ENCODE measurements around the gene ETDC.
"Not testable (repeated sequence)": the region's sequence is repeated elsewhere in the genome, so short reads cannot be mapped to it uniquely, and the experiment has no call there.

The ETDC gene

DNA sequence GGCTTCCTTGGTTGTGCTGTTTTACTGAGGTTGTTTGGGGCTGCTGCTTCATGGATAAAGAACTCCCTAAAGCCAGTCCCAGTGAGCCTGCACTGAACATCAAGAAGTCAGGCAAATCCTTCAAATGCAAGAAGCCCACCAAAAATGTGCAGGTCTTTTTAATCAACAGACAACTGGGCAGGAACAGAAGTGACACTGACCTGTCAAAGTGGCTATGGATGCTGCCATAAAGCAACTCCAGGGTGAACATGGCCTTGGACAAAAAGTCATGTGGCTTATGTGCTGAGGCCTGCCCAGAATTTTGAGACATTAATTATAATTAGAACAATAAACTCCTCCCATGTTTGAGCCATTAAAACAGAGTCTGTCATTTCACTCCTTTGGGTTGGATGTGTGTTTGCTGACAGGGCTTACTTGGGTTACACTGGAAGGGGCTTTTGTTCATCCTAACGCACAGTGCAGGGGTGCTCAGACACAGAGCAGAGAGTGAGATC lies at the start of gene ETDC:
ETDC (plus strand) TSS at position 51 of the 494 bp plus-strand sequence; CDS start at position 51, 0 bp downstream.
- no peak for DNase-seq (ENCODE audit: low read depth)

DNA sequence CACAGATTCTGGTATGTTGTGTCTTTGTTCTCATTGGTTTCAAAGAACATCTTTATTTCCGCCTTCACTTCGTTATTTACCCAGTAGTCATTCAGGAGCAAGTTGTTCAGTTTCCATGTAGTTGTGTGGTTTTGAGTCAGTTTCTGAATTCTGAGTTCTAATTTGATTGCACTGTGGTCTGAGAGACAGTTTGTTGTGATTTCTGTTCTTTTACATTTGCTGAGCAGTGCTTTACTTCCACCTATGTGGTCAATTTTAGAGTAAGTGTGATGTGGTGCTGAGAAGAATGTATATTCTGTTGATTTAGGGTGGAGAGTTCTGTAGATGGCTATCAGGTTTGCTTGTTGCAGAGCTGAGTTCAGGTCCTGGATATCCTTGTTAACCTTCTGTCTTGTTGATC lies 48.3 kb upstream of the ETDC start:
- DNase-seq (ENCODE audit: low read depth) = not testable (repeated sequence)

DNA sequence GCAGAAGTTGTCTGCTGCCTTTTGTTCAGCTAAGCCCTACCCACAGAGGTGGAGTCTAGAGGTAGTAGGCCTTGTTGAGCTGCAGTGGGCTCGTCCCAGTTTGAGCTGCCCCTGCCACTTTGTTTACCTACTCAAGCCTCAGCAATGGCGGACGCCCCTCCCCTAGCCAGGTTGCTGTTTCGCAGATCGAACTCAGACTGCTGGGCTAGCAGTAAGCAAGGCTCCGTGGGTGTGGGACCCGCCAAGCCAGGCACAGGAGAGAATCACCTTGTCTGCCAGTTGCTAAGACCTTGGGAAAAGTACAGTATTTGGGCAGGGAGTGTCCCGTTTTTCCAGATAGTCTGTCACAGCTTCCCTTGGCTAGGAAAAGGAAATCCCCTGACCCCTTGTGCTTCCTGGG lies 45.9 kb upstream of the ETDC start:
- DNase-seq (ENCODE audit: low read depth) = not testable (repeated sequence)

DNA sequence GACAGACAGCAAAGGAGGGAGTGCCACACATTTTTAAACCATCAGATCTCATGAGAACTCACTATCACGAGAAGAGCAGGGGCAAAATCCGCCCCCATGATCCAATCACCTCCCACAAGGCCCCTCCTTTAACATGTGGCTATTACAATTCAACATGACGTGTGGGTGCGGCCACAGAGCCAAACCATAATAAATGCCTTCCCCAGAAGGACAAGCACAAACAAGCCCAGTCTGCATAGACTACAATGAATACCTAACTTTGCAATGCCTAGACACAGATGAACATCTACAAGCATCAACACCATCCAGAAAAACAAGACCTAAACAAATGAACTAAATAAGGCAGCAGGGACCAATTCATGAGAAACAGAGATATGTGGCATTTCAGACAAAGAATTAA lies 45.1 kb upstream of the ETDC start:
- no peak for DNase-seq (ENCODE audit: low read depth)

DNA sequence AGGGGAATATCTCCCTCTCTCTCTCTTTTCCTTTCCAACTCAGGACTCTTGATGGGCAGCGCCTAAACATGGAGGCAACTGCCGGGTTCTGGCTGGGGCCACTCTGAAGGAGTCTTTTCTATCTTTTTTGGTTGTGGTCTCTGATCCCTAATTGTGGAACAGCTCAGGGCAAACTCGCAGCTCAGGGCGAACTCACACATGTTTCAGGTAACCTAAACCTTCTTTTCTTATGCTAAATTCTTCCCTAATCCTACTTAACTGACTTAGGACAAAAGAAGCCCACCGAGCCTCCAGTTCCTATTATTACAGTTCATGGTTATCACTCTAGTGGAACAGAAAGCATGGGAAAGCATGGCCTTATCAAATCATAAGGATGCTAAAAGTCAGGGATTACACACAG lies 36.1 kb upstream of the ETDC start:
- DNase-seq (ENCODE audit: low read depth) = no peak

DNA sequence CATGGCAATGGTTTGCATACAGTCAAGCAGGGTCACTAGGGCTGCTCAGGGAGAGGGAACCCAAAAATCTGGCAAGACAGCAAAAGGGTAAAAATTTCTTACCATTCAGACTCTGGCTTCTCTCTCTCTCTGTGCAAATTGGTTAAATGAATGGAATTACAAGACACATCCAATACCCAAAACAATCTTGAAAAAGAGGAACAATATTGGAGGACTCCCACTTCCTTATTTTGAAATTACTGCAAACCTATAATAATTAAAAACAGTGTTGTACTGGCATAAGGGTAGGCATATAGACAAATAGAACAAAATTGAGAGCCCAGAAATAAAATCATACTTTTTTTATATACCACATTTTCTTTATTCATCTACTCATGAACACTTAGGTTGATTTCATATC lies 33.3 kb upstream of the ETDC start:
- DNase-seq (ENCODE audit: low read depth) = no peak

DNA sequence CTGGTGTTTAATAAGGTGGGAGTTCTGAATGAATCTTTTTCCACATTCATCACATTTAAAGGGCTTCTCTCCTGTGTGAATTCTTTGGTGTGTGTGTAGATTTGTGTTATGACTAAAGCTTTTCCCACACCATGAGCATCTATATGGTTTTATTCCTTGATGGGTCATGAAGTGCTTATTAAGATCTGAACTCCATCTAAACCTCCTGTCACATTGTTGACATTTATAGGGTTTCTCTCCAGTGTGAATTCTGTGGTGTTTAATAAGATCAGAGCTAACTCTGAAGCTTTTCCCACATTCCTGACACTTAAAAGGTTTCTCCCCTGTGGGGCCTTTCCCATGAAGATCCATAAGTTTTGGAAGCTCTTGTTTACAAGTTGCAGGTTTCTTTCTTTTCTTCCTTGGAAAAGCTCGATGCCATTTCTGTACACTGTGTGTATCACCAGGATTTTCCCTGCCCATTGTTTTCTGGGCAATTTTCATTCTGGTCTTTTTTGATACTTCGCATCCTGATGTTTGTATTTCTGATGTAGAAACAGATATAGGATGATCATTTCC lies 21.9 kb upstream of the ETDC start:
- no peak for DNase-seq (ENCODE audit: low read depth)

DNA sequence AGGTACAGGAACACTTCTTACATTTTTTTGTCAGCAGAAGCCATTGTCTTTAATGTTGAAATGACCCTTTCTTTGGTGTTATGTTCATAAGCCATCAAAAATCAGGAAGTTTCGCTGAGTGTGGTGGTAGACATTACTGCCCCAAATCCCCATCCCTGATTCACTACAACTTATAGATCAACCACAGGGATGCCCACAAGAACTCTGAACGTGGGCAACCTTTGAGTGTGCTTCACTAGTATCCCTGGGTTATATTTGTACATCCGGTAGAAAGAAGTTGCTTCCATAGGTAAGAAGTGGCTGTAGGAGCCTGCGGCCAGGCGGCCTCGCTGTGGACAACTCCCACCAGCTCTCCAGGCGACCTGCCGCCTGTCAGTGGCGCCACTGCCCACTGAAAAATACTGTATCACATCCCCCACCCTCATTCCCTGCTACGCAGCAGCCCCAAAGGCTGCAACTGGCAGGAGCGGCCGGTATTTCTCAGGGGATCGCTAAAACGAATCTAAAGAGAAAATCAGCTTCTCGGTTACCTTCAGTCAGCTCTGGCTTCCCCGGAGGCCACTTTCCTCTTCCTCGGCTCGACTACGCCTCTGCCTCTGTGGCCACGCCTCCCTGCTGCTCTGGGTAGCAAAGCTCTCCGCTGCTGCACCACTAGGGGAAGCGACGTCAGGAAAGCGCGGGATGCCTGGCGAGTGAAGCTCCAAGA lies 13.9 kb upstream of the ETDC start:
- DNase-seq (ENCODE audit: low read depth) = no peak

DNA sequence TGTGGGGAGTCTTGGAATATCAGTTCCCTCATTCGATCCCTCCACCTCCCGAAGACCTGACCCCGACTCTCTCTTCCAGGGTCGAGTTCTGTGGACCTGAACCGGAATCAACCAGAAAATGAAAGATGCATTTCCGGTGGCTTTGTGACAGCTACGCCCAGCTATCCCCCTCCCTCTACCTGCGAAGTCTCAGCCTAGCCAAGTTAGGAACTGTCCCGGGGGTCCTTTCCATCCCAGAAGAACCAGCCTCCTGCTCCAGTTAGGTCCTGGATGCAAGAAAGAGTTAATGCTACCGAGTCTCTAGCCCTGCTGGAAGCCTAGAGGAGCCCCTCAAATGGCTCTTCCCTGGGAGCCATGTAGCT lies 13.4 kb upstream of the ETDC start:
- DNase-seq (ENCODE audit: low read depth) = no peak

DNA sequence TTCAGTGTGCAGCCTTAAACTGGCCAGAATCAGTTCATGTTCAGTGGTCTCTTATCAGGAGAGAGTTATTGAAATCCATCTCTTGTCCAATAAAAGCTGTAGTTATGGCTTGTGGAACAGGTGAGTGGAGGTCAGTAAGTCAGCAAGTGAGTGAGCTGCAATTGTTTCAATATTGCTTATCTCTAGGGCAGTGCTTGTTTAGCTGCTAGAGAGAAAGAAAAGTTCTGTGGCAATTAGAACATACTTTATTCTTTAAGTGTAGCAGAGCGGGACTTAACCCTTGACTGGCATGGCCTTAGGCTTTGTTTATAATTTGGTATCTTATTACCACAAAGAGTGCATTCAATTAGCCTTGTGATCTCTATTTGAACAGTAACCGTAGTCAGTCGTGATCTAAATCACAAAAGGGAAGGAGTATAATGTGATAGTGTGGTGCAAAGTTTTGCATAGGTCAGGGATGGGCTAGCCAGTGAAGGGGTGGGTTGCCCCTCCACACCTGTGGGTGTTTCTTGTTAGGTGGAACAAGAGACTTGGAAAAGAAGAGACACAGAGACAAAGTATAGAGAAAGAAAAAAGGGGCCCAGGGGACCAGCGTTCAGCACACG lies 6.9 kb upstream of the ETDC start:
- no peak for DNase-seq (ENCODE audit: low read depth)

DNA sequence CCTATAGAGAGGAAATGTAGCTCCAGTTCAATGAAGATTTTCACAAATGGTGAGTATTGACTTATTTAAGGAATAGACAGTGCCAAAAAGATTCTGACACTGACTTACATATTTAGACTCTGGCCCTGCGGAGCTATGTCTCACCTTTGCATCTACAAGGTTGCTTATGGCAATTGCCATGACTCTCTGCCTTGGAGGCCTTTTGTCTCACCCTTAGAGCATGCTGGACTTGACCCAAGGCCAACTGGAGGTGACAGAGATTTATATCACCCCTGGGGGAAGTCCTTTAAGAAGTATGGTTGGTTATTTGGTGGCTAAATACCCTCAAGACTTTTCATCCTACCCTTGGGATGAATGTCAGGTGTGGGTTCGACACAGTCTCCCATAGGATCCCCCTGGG lies 4.5 kb upstream of the ETDC start:
- DNase-seq (ENCODE audit: low read depth) = no peak

DNA sequence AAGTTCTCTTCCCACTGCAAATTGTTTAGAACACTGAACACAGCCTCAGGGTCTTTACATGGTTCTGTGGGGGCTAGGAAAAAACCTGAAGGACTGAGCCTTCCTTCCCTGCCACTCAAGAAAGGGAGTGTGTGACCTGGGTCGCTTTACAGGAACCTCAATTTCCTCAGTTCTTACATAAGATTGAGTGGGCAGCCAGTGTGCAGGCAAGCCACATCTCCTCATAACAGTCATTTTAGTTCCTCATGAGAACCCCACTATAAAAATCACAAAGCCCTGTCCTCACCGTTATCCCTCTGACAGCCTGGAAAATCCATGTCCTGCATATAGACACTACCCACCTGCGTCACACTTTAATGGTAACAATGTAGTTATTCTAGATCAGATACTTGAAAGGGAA lies 2.1 kb upstream of the ETDC start:
- no peak for DNase-seq (ENCODE audit: low read depth)

DNA sequence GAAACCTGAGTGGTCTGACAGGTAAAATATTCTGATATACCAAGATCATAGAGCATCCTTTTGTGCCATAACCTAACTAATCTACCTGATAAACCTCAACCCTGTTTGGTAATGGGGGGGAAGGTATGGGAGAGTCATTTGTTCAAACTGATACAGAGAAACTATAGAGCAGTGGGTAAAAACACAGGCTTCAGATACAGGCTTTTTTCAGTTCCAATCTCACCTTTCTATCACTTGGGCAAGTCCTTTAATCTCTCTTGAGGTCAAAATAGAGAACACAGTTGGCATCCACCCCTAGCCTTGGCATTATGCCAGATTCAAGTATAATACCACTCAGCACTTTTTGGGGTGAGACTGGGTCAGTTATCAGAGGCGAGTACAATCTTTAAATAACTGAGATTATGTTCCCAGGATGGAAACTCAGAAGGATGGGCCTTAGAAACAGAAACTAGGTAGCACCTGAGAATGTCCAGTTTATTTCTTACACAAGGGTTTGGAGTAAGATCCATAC lies 880 bp upstream of the ETDC start:
- DNase-seq (ENCODE audit: low read depth) = no peak

DNA sequence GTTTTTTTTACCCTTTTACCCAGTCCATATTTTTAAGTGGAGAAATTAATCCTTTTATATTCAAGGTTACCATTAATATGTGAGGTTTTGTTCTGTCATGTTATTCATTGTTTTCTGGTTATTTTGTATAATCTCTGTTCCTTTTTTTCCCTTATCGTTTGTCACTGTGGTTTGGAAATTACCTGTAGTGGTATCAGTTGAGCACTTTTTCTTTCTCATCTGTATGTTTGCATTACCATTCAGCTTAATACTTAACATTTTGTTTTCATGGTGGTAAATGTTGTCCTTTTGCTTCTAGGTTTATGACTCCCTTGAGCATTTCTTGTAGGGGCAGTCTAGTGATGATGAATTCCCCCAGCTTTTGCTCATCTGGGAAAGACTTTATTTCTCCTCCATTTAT lies 6.6 kb downstream of the ETDC start:
- DNase-seq (ENCODE audit: low read depth) = no peak

DNA sequence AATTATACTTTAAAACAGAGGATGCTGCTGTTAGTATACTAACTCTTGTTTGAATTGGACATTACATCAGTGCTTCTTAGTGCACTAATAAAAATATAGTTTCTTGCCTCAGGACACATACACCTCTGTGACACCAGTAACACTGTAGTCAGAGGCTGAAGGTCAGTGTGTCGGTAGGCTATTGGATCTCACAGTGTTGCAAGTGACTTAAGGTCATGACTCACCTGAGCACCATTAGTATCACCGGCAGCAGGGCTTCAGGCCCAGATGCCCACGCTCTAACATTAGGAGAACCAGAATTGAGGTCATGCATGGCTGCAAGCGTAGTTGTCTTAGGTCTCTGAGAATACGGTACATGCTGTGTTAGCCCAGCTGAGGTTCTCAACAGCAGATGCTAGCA lies 15.2 kb downstream of the ETDC start:
- DNase-seq (ENCODE audit: low read depth) = no peak

DNA sequence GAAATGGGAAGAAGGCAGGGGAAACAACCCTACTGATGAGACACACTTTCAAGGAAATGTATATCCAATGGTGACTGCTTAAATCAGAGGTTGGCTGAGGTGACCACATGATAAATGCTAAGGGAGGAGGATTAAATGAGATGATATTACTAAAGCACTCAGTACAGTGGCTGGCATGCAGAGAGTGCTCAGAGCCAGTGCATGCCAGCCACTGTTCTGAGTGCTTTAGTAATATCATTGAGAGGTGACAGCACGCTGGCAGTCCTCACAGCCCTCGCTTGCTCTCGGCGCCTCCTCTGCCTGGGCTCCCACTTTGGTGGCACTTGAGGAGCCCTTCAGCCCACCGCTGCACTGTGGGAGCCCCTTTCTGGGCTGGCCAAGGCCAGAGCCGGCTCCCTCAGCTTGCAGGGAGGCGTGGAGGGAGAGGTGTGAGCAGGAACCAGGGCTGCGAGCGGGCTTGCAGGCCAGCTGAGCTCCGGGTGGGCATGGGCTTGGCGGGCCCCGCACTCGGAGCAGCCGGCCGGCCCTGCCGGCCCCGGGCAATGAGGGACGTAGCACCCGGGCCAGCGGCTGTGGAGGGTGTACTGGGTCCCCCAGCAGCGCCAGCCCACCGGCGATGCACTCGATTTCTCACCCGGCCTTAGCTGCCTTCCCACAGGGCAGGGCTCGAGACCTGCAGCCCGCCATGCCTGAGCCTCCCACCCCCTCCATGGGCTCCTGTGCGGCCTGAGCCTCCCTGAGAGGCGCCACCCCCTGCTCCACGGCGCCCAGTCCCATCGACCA lies 15.9 kb downstream of the ETDC start:
- DNase-seq (ENCODE audit: low read depth) = not testable (repeated sequence)

DNA sequence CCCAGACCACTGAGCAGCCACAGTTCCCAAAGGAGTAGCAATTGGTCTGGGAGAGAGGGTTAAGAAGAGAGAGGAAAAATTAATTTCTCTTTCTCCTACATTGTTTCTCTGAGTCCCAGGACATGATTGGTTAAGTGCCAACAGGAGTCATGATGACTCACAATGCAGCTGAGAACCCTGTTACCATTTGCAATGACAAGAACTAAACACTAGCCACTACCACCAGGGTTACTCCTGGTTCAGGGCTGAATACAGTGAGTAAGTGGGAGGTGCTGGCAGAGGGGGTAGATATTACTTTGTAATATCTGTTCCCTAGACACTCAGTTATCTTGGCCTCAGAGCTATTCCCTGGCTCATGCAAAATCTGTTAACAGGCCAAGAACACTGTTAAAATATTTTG lies 18.0 kb downstream of the ETDC start:
- peak; percentile 49 for DNase-seq (ENCODE audit: low read depth)

DNA sequence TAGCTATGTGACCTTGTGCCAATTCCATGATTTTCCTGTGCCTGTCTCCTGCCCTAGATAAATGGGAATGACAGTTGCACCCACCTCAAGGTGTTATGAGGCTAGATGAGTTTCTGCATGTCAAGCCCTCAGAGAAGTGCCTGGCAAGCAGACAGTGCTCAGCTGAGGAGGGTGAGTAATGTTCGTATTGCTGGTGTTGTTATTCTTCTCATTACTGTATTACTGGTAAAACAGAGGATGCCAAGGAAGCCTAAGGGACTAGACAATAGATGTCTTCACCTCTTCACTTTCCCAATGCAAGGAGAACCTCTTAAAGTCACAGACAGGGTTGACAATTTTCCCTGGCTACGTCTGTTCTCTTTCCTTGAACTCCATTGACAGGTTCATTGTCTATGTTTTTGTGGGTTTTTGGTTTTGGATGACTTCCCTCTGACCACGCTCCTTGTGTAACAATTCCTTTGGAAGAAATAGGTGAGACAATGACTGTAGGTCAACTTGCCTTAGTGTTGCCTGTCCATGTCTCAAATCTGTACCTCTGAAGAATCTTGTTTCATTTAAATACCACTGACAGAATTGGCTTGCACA lies 19.2 kb downstream of the ETDC start:
- no peak for DNase-seq (ENCODE audit: low read depth)

DNA sequence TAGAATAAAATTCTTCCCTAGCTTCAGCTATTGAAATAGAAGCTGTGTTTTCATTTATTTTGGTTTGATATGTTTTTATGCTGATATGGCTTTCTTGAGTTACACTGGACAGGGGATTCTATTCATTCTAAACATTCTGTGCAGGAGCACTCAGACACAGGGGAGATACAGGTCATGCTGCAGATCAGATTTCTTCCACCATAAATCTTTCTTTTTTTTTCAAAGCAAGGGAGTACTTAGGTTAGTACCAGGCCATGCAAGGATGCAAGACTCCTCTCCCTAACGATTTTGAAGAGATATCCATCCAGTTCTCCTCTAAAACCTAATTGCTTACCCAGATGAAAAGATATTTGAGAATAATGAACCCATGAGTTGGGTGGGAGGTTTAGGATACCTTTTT lies 21.4 kb downstream of the ETDC start:
- DNase-seq (ENCODE audit: low read depth) = no peak

DNA sequence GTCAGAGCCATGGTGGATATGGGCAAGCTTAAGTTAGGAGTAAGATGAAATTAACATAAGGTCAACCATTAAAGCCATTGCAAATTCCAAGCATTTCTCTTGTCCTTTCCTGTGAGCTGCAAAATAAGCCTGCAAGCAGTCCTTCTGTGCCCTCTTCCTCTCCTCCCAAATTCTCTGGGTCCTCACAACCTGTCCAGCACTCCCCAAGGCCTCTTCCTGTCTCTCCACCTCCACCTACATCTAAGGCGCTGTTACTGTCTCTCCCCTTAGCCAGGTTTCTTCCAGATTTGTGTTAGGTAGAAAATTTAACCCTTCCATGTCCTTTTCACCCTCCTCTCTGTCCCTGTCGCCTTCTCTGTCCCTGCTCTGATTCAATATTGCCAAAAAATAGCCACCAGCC lies 22.2 kb downstream of the ETDC start:
- no peak for DNase-seq (ENCODE audit: low read depth)

DNA sequence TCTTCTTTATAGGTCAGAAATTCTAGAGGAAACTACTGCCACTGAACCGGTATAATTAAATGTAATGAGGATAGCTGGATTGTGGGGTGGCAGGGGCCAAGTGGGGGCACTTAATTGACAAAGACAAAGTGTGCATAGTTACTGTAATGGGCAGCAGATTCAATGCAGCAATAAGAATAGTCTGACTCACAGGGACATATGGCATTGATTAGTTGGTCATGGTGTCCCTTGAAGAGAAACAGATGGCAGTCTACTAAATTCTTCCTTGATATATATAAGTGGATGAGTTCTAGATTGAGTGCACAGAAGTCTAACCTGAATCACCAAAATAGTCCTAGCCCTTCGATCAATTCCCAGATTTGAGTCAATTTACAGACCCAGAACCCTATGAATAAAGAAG lies 31.6 kb downstream of the ETDC start:
- DNase-seq (ENCODE audit: low read depth) = peak; percentile 58

DNA sequence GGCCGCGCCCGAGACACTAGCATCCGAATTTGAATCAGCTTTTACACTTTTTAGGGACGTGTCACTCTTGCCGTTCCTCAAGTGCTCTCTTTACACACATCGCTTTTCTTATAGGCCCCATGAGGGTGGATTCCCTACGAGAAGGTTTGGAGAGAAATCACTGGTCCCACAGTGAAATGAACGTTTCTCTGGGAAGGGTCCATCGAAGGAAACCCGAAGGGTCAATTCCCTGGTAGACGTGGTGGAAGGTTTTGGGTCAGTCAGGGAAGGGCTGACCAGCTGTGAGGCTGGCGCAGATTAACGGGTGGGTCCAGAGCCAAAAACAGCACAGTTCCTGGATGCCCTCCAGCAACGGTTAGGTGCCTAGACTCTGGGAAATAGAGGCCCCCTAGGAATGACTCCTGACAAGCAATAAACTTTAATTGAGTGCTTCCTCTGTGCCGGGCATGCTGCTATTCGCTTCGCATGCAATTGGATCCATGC lies 35.9 kb downstream of the ETDC start:
- peak; percentile 66 for DNase-seq (ENCODE audit: low read depth)

All from GM04504 (cell line).